ENCODE measurements around the gene RNF8.

Gene RNF8

GRCh38 chr6:37359039-37359438, 5.3 kb downstream of the RNF8 start:
- DNase-seq (ENCODE audit: low read depth): no peak

GRCh38 chr6:37362101-37362828, 8.5 kb downstream of the RNF8 start:
- no peak for DNase-seq (ENCODE audit: low read depth)

GRCh38 chr6:37365791-37366190, 12.0 kb downstream of the RNF8 start:
- peak; percentile 31 for DNase-seq (ENCODE audit: low read depth)

- DNase-seq (ENCODE audit: low read depth): no peak
Observed at GRCh38 chr6:37366910-37367309, 13.1 kb downstream of the RNF8 start.

- no peak for DNase-seq (ENCODE audit: low read depth)
Observed at GRCh38 chr6:37368961-37369320, 15.2 kb downstream of the RNF8 start.

- DNase-seq (ENCODE audit: low read depth): peak; percentile 49
Observed at GRCh38 chr6:37369321-37370201, 15.8 kb downstream of the RNF8 start.

GRCh38 chr6:37371154-37372083, 17.6 kb downstream of the RNF8 start:
- no peak for DNase-seq (ENCODE audit: low read depth)

- peak; percentile 19 for DNase-seq (ENCODE audit: low read depth)
Observed at GRCh38 chr6:37372116-37372515, 18.3 kb downstream of the RNF8 start.

GRCh38 chr6:37373822-37374471, 20.2 kb downstream of the RNF8 start:
- DNase-seq (ENCODE audit: low read depth): peak; percentile 36

GRCh38 chr6:37375376-37375775, 21.6 kb downstream of the RNF8 start:
- DNase-seq (ENCODE audit: low read depth): no peak

GRCh38 chr6:37376078-37376743, 22.4 kb downstream of the RNF8 start:
- no peak for DNase-seq (ENCODE audit: low read depth)

- peak; percentile 51 for DNase-seq (ENCODE audit: low read depth)
Observed at GRCh38 chr6:37381579-37381978, 27.8 kb downstream of the RNF8 start.

GRCh38 chr6:37382994-37383765, 29.4 kb downstream of the RNF8 start:
- no peak for DNase-seq (ENCODE audit: low read depth)

GRCh38 chr6:37388578-37388977, 34.8 kb downstream of the RNF8 start:
- no peak for DNase-seq (ENCODE audit: low read depth)

- no peak for DNase-seq (ENCODE audit: low read depth)
Observed at GRCh38 chr6:37389857-37390256, 36.1 kb downstream of the RNF8 start.

GRCh38 chr6:37391120-37391519, 37.3 kb downstream of the RNF8 start:
- DNase-seq (ENCODE audit: low read depth): no peak

- no peak for DNase-seq (ENCODE audit: low read depth)
Observed at GRCh38 chr6:37392821-37393220, 39.0 kb downstream of the RNF8 start.

GRCh38 chr6:37393381-37393929, 39.7 kb downstream of the RNF8 start:
- no peak for DNase-seq (ENCODE audit: low read depth)

- peak; percentile 53 for DNase-seq (ENCODE audit: low read depth)
Observed at GRCh38 chr6:37396571-37397180, 42.9 kb downstream of the RNF8 start.

GRCh38 chr6:37399131-37399530, 45.3 kb downstream of the RNF8 start:
- no peak for DNase-seq (ENCODE audit: low read depth)
